ENCODE results near the gene HDAC1.
"Not testable (repeated sequence)": the region's sequence is repeated elsewhere in the genome, so short reads cannot be mapped to it uniquely, and the experiment has no call there.

Gene HDAC1

DNA sequence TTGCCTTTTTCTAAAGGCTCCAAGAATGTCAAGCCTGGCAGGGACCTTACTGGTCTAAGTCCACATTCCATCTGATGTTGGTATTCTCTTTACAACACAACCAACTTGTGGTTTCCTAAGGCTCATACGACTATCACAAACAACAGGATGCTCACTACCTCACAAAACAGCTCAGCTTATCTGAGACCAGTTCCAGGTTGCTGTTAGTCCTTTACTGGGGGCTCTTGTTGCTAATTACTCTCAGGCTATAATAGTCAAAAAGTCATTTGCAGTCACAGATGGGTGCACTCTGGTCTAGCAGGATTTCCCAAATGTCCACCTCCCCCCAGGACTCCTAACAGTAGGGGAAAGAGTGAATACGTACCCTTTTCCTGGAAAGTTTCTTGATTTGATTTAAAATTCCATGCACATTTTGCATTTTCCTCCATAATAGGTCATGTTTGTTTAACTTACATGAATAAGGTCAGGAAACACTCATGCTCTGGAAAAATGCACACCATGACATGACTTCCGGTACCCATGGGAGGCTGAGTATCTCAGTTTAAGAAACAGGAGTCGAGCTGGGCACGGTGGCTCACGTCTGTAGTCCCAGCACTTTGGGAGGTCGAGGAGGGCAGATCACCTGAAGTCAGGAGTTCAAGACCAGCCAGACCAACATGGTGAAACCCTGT, 24.8 kb upstream of the HDAC1 start:
- H3K4me3 Mint-ChIP-seq: no peak overlapping the region
- H3K9me3 Mint-ChIP-seq: no peaks in the 10 kb centered on the region
- H3K4me1 Mint-ChIP-seq: peaks cover 30% of the 10 kb centered on the region
- no peaks in the 10 kb centered on the region for H3K27me3 Mint-ChIP-seq
- peaks cover 6% of the 10 kb centered on the region for H3K36me3 Mint-ChIP-seq
- no peak for ATAC-seq
- H3K27ac Mint-ChIP-seq: peak overlapping the region; percentile 65

DNA sequence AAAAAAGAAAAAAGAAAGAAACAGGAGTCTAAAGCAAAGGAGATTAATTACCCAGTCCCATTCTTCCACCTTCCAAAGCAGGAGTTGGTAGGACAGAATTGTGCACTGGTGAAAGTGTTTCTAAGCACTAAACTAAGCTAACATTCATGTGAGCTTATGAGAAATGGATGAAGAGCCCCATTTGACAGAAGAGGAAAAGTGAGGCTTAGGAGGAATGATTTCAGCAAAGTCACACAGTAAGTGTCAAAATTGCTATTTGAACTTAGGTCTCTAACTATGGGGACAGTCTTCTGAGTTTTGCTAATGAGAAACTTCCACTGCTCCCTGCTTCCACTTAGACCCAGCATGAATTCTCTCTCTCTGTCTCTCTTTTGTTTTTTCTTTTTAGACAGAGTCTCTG, 22.1 kb upstream of the HDAC1 start:
- Mint-ChIP-seq H3K27me3 (no peaks in the 10 kb centered on the region), H3K4me3 (no peak overlapping the region), H3K9me3 (no peaks in the 10 kb centered on the region), H3K27ac (no peak overlapping the region), H3K36me3 (peaks cover 16% of the 10 kb centered on the region), H3K4me1 (peaks cover 43% of the 10 kb centered on the region)
- no peak for ATAC-seq

DNA sequence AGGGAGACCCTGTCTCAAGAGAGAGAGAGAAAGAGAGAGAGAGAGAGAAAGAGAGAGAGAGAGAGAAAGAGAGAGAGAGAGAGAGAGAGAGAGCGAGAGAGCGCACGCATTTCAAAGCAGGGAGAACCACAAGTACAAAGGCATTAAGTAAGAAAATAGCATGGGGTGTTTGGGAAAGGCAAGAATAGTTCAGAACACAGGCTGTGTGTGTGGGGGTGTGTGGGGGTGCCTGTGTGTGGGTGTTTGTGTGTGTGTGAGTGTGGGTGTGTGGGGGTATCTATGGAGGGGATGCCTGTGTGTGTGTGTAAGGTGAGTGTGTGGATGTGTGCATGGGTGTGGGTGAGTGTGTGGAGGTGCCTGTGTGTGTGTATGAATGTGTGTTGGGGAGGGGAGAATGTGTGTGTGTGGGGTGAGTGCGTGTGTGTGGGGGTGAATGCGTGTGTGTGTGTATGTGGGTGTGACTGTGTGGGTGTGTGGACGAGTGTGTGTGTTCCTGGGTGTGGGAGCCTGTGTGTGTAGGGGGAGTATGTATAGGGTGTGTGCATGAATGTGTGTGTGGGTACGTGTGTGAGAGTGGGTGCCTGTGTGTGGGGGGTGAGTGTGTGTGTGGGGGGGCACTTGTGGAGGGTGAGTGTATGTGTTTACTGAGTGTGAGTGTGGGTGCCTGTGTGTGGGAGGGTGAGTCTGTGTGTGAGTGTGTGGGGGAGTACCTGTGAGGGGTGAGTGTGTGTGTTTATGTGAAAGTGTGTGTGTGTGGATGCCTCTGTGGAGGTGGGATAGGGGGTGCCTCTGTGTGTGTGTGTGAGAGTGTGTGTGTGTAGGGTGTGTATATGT, 19.1 kb upstream of the HDAC1 start:
- peak overlapping the region; percentile 33 for H3K27ac Mint-ChIP-seq
- no peaks in the 10 kb centered on the region for H3K27me3 Mint-ChIP-seq
- peaks cover 30% of the 10 kb centered on the region for H3K4me1 Mint-ChIP-seq
- no peaks in the 10 kb centered on the region for H3K9me3 Mint-ChIP-seq
- no peak overlapping the region for H3K4me3 Mint-ChIP-seq
- H3K36me3 Mint-ChIP-seq: peaks cover 25% of the 10 kb centered on the region
- no peak for ATAC-seq

DNA sequence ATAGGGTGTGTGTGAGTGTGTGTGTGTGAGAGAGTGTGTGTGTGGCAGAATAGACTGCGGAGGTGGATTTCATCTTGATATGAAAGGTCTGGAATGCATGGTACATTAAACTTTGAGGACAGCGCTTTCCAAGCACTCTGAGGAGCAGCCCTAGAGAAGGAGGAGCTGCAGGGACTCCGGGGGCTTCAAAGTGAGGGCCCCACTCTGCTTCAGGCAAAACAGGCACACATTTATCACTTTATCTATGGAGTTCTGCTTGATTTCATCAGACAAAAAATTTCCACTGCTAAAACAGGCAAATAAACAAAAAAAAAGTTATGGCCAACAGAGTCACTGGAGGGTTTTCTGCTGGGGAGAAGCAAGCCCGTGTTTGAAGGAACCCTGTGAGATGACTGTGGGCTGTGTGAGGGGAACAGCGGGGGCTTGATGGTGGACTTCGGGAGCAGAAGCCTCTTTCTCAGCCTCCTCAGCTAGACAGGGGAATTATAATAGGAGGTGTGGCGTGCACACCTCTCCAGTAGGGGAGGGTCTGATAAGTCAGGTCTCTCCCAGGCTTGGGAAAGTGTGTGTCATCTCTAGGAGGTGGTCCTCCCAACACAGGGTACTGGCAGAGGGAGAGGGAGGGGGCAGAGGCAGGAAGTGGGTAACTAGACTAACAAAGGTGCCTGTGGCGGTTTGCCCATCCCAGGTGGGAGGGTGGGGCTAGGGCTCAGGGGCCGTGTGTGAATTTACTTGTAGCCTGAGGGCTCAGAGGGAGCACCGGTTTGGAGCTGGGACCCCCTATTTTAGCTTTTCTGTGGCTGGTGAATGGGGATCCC, 18.3 kb upstream of the HDAC1 start:
- H3K27ac Mint-ChIP-seq: peak overlapping the region; percentile 33
- H3K4me3 Mint-ChIP-seq: peak overlapping the region; percentile 7
- H3K27me3 Mint-ChIP-seq: no peaks in the 10 kb centered on the region
- peak; percentile 62 for ATAC-seq
- peaks cover 30% of the 10 kb centered on the region for H3K4me1 Mint-ChIP-seq
- H3K36me3 Mint-ChIP-seq: peaks cover 26% of the 10 kb centered on the region
- H3K9me3 Mint-ChIP-seq: no peaks in the 10 kb centered on the region

DNA sequence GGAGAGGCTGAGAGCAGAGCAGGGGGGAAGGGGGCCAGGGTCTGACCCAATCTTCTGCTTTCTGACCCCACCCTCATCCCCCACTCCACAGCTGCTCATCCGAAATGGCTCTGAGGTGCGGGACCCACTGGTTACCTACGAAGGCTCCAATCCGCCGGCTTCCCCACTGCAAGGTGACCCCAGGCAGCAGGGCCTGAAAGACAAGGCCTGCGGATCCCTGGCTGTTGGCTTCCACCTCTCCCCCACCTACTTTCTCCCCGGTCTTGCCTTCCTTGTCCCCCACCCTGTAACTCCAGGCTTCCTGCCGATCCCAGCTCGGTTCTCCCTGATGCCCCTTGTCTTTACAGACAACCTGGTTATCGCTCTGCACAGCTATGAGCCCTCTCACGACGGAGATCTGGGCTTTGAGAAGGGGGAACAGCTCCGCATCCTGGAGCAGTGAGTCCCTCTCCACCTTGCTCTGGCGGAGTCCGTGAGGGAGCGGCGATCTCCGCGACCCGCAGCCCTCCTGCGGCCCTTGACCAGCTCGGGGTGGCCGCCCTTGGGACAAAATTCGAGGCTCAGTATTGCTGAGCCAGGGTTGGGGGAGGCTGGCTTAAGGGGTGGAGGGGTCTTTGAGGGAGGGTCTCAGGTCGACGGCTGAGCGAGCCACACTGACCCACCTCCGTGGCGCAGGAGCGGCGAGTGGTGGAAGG, 17.1 kb upstream of the HDAC1 start:
- Mint-ChIP-seq H3K4me3 (no peak overlapping the region), H3K36me3 (peaks cover 38% of the 10 kb centered on the region), H3K27me3 (no peaks in the 10 kb centered on the region), H3K9me3 (no peaks in the 10 kb centered on the region), H3K27ac (peak overlapping the region; percentile 33), H3K4me1 (peaks cover 30% of the 10 kb centered on the region)
- ATAC-seq: no peak

DNA sequence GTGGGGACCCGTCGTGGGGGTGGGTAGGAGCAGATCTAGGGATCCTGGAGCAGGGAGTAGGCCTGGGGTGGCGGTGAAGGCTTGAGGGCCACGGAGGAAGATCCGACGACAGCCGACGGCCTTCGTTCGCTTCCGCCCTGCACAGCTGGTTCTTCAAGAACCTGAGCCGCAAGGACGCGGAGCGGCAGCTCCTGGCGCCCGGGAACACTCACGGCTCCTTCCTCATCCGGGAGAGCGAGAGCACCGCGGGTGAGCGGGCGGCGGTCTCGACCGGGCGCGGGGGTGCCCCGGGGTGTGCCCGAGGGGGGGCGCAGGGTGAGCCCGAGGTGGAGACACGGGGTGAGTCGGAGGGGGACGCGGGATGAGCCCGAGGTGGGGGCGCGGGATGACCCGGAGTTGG, 16.5 kb upstream of the HDAC1 start:
- Mint-ChIP-seq H3K27ac (no peak overlapping the region), H3K9me3 (no peaks in the 10 kb centered on the region), H3K36me3 (peaks cover 43% of the 10 kb centered on the region), H3K4me3 (no peak overlapping the region), H3K4me1 (peaks cover 30% of the 10 kb centered on the region), H3K27me3 (no peaks in the 10 kb centered on the region)
- ATAC-seq: peak; percentile 65

DNA sequence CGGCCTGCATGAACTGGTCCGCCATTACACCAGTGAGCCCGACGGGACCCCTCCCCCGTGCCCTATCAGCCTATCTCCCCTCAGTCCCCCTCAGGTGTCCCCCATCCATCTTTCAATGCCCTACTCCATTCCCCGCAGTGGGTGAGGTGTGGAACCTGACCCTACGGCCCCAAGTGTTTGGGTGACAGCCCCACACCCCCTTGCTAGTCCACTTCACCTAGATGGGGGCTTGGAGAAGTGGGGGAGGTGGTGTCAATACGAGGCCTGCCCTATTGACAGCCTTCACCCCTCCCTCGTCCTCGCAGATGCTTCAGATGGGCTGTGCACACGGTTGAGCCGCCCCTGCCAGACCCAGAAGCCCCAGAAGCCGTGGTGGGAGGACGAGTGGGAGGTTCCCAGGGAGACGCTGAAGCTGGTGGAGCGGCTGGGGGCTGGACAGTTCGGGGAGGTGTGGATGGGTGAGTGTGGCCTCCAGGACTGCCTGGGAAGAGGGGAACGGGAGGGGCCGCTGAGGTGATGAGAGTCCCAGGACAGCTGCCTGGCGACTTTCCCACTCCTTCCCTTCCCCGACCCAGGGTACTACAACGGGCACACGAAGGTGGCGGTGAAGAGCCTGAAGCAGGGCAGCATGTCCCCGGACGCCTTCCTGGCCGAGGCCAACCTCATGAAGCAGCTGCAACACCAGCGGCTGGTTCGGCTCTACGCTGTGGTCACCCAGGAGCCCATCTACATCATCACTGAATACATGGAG, 15.7 kb upstream of the HDAC1 start:
- H3K27ac Mint-ChIP-seq: no peak overlapping the region
- H3K4me1 Mint-ChIP-seq: peaks cover 30% of the 10 kb centered on the region
- peaks cover 45% of the 10 kb centered on the region for H3K36me3 Mint-ChIP-seq
- H3K9me3 Mint-ChIP-seq: no peaks in the 10 kb centered on the region
- ATAC-seq: no peak
- H3K4me3 Mint-ChIP-seq: no peak overlapping the region
- H3K27me3 Mint-ChIP-seq: no peaks in the 10 kb centered on the region

DNA sequence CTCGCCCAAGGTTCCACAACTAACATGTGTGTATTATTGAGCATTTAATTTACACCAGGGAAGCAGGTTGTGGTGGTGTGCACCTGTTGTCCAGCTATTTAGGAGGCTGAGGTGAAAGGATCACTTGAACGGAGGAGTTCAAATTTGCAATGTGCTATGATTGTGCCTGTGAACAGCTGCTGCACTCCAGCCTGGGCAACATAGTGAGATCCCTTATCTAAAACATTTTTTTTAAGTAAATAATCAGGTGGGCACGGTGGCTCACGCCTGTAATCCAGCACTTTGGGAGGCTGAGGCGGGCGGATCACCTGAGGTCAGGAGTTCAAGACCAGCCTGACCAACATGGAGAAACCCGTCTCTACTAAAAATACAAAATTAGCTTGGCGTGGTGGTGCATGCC, 7.1 kb upstream of the HDAC1 start:
- not testable (repeated sequence) for H3K27me3 Mint-ChIP-seq

DNA sequence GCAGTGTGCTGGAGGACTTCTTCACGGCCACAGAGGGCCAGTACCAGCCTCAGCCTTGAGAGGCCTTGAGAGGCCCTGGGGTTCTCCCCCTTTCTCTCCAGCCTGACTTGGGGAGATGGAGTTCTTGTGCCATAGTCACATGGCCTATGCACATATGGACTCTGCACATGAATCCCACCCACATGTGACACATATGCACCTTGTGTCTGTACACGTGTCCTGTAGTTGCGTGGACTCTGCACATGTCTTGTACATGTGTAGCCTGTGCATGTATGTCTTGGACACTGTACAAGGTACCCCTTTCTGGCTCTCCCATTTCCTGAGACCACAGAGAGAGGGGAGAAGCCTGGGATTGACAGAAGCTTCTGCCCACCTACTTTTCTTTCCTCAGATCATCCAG, 6.2 kb upstream of the HDAC1 start:
- Mint-ChIP-seq H3K9me3 (no peaks in the 10 kb centered on the region), H3K4me1 (no peaks in the 10 kb centered on the region), H3K36me3 (peaks cover 11% of the 10 kb centered on the region), H3K27ac (no peak overlapping the region), H3K27me3 (no peaks in the 10 kb centered on the region), H3K4me3 (no peak overlapping the region)
- no peak for ATAC-seq

More for the DNA sequence above, 7.1 kb upstream of the HDAC1 start:
- not testable (repeated sequence) for H3K4me3 Mint-ChIP-seq, H3K27ac Mint-ChIP-seq, H3K9me3 Mint-ChIP-seq, ATAC-seq, H3K4me1 Mint-ChIP-seq
- H3K36me3 Mint-ChIP-seq: peaks cover 18% of the 10 kb centered on the region

DNA sequence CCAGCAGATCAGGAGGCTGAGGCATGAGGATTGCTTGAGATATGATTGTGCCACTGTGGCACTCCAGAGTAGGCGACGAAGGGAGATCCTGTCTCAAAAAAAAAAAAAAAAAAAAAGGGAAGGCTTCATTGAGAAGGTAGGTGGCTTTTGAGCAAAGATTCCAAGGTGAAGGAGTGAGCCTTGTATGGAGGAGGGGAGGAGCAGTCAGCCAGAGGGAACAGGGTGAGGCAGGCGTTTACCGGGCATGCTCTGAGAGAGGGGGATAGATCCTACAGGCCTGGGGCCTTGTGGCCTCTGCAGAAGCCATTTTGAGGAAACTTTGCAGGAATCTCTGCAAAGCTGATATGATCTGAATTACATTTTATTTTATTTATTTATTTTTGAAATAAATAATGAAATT, 5.1 kb upstream of the HDAC1 start:
- Mint-ChIP-seq H3K4me3 (no peak overlapping the region), H3K4me1 (peaks cover 6% of the 10 kb centered on the region), H3K27ac (no peak overlapping the region), H3K9me3 (no peaks in the 10 kb centered on the region), H3K36me3 (peaks cover 11% of the 10 kb centered on the region), H3K27me3 (no peaks in the 10 kb centered on the region)
- no peak for ATAC-seq

DNA sequence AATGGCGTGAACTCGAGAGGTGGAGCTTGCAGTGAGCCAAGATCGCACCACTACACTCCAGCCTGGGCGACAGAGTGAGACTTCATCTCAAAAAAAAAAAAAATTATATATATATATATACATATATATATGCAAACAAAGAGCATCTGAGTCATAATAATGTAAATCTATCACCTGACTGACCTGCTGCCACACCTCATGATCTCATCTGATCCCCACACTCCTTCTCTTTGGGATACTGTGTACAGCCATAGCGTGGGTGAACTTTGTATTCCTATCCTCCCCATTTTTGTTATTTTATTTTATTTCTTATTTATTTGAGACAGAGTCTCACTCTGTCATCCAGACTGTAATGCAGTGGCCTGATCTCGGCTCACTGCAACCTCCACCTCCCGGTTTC, 2.6 kb upstream of the HDAC1 start:
- no peak overlapping the region for H3K27ac Mint-ChIP-seq
- no peaks in the 10 kb centered on the region for H3K9me3 Mint-ChIP-seq
- no peak for ATAC-seq
- peaks cover 17% of the 10 kb centered on the region for H3K36me3 Mint-ChIP-seq
- H3K4me3 Mint-ChIP-seq: no peak overlapping the region
- H3K27me3 Mint-ChIP-seq: no peaks in the 10 kb centered on the region
- H3K4me1 Mint-ChIP-seq: peaks cover 22% of the 10 kb centered on the region

DNA sequence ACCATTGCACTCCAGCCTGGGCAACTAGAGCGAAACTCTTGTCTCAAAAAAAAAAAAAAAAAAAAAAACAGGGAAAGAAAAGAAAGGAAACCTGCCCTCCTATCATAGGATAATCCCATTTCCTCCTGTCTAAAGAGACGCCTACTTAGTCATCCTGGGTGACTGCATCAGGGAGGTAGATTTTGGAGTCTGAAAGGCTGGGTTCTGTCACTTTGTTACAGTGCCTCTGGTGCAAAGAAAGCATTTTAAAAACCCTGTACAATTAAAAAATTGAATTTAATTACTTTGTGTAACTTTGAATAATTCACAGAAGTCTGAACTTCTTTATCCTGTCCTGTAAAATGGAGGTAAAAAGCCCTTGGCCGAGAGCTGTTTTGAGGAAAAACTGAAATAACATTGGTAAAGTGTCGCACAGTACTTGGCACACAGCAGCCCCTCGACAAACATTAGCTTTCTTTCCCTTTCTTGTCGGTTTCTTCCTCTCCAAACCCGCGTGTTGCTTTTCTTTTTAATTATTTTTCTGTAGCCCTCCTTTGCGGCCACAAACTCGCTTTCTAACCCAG, 657 bp upstream of the HDAC1 start:
- H3K9me3 Mint-ChIP-seq: no peaks in the 10 kb centered on the region
- H3K27me3 Mint-ChIP-seq: no peaks in the 10 kb centered on the region
- peak overlapping the region; percentile 94 for H3K4me3 Mint-ChIP-seq
- peaks cover 40% of the 10 kb centered on the region for H3K4me1 Mint-ChIP-seq
- H3K36me3 Mint-ChIP-seq: peaks cover 21% of the 10 kb centered on the region
- ATAC-seq: no peak
- H3K27ac Mint-ChIP-seq: peak overlapping the region; percentile 95

DNA sequence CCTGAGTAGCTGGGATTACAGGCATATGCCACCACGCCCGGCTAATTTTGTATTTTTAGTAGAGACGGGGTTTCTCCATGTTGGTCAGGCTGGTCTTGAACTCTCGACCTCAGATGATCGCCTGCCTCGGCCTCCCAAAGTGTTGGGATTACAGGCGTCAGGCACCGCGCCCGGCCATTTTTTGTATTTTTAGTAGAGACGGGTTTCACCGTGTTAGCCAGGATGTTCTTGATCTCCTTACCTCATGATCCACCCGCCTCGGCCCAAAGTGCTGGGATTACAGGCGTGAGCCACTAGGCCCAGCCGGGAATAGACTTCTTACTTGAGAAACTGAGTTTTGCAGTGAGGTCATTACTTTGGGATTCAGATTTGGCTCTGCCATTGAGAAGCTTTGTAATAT, 6.3 kb downstream of the HDAC1 start:
- H3K27me3 Mint-ChIP-seq, H3K9me3 Mint-ChIP-seq, ATAC-seq, H3K27ac Mint-ChIP-seq, H3K4me3 Mint-ChIP-seq: not testable (repeated sequence)
- Mint-ChIP-seq H3K4me1 (peaks cover 56% of the 10 kb centered on the region), H3K36me3 (peaks cover 58% of the 10 kb centered on the region)

DNA sequence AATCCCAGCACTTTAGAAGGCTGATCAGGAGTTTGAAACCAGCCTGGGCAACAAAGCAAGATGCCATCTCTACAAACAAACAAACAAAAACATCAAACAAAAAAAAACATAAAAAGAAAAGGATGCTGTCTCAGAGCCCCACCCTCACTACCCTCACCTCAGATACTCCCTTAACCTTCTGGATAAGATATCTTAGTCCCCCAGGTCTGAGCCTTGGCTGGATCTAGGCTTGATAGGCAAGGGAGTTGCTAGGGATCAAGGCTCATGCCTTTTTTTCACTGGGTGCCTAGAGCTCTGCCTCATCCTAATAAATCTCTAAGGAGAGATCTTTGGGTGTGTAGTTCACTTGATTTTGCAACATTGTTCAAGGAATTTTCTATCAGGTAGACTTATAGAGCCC, 7.4 kb downstream of the HDAC1 start:
- peak overlapping the region; percentile 30 for H3K27ac Mint-ChIP-seq
- peaks cover 55% of the 10 kb centered on the region for H3K4me1 Mint-ChIP-seq
- peaks cover 3% of the 10 kb centered on the region for H3K9me3 Mint-ChIP-seq
- no peaks in the 10 kb centered on the region for H3K27me3 Mint-ChIP-seq
- no peak for ATAC-seq
- no peak overlapping the region for H3K4me3 Mint-ChIP-seq
- H3K36me3 Mint-ChIP-seq: peaks cover 67% of the 10 kb centered on the region
